Measurements from ENCODE around the gene AGPS. TPM values are rescaled to one million over a fixed set of nuclear protein-coding genes. Genes with fewer than 3 reads are reported as not detected.
A peak's percentile ranks its signal among the peaks of the same experiment; 100 is the strongest.

The AGPS gene
- 9.8 and 10.9 TPM in 2 replicates for polyA plus RNA-seq (2012; rRNA removed)
- 12.7 and 13.7 TPM in 2 replicates for polyA plus RNA-seq (2012; cell fraction: cytosol; rRNA removed)
- 8.9 and 14.8 TPM in 2 replicates for polyA plus RNA-seq (2012; cell fraction: nucleus; rRNA removed)

DNA sequence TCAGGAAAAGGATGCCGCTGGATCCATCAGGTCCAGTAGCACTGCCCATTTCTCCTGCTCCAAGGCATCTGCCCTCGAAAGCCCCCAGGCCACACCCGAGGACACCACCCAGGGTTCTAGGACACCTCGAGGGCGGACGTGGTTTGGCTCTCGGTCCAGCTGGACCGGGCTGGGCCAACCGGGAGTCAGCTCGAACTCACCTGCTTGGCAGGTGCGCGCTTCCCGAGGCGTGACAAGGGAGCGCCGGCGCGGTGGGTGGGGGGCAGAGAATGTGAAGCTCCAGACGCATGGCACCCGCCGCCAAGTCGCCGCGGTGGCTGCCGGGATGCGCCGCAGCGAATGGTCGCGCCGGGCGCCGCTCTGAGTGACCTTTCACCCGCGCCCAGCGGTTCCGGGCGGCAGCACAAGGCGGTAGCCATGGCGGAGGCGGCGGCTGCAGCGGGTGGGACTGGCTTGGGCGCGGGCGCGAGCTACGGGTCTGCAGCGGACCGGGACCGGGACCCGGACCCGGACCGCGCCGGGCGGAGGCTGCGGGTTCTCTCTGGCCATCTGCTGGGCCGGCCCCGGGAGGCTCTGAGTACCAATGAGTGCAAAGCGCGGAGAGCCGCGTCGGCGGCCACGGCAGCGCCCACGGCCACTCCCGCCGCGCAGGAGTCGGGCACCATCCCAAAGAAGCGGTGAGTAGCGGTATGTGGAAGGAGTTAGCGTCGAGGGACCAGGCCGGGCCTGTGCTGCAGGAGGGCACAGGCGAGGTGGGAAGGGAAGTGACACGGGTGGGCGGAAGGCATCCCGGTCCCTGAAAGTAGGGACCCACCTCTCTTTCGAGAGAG lies at the start of gene AGPS:
TSS of gene AGPS (plus strand) at position 401 of the 830 bp plus-strand sequence. CDS start at position 418, 17 bp downstream.
- POLR2A ChIA-PET, result interaction anchor here (0.7 to 1.5 kb wide), 12 partner anchors 9 to 1261 kb away, joined by 3 to 7 read pairs (median 4); partner anchors contain the start of gene NFE2L2
- H3K4me3 ChIP-seq (ENCODE audit: low read depth in 2 of 2, low read length in 1 of 2), result peak within 1 kb of the TSS; percentile 81 to 87

More for the DNA sequence above, at the start of gene AGPS:
- peak within 1 kb of the TSS; percentile 86 for H3K9ac ChIP-seq
- H3K79me2 ChIP-seq (ENCODE audit: insufficient read depth), result peaks cover 66% of the 10 kb centered on the region
- peak; percentile 92 for DNase-seq
- H3K27me3 ChIP-seq (ENCODE audit: insufficient read depth), result no peaks in the 10 kb centered on the region
- no peaks in the 10 kb centered on the region for H4K20me1 ChIP-seq (ENCODE audit: insufficient read depth)
- H3K27ac ChIP-seq (ENCODE audit: low read depth in 2 of 2, low read length in 1 of 2), result peak within 1 kb of the TSS; percentile 67 to 83
- H3K9me3 ChIP-seq, result no peaks in the 10 kb centered on the region
- H2AFZ ChIP-seq (ENCODE audit: low read depth), result peak within 1 kb of the TSS; percentile 99
- H3K4me2 ChIP-seq, result peak within 1 kb of the TSS; percentile 87
- H3F3A ChIP-seq (replicated peaks; ENCODE audit: insufficient read depth), result peaks cover 16% of the 10 kb centered on the region
- peaks cover 0 to 3% of the 10 kb centered on the region in 2 experiments for H3K36me3 ChIP-seq (replicated peaks in 1 of 2; ENCODE audit: control insufficient read depth in 1 of 2, insufficient read depth in 2 of 2, low read length in 1 of 2)
- peaks cover 11 to 17% of the 10 kb centered on the region in 2 experiments; a peak in 3 of 4 replicates for H3K4me1 ChIP-seq (ENCODE audit: control insufficient read depth in 1 of 2, insufficient read depth in 2 of 2, low read depth in 1 of 2, low read length in 1 of 2)
- TF ChIP-seq, protein P1, sequence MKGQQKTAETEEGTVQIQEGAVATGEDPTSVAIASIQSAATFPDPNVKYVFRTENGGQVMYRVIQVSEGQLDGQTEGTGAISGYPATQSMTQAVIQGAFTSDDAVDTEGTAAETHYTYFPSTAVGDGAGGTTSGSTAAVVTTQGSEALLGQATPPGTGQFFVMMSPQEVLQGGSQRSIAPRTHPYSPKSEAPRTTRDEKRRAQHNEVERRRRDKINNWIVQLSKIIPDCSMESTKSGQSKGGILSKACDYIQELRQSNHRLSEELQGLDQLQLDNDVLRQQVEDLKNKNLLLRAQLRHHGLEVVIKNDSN (IDR thresholded peaks at IDR 0.05; ENCODE audit: borderline replicate concordance, low read depth), result 0 out of 2 replicates have a peak, but pooled peaks have one; percentile 30
- TF ChIP-seq, protein P2, sequence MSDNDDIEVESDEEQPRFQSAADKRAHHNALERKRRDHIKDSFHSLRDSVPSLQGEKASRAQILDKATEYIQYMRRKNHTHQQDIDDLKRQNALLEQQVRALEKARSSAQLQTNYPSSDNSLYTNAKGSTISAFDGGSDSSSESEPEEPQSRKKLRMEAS (IDR thresholded peaks at IDR 0.05; ENCODE audit: low read depth), result peak; percentile 90
- peak; percentile 78 for TF ChIP-seq CHD2 (IDR thresholded peaks at IDR 0.05; ENCODE audit: low read length, partially characterized antibody)
- TF ChIP-seq MXI1 (IDR thresholded peaks at IDR 0.05; ENCODE audit: low read depth, low read length), result peak; percentile 85
- peak; percentile 69 for TF ChIP-seq GABPA (IDR thresholded peaks at IDR 0.05; ENCODE audit: low read depth)
- TF ChIP-seq, protein P3, sequence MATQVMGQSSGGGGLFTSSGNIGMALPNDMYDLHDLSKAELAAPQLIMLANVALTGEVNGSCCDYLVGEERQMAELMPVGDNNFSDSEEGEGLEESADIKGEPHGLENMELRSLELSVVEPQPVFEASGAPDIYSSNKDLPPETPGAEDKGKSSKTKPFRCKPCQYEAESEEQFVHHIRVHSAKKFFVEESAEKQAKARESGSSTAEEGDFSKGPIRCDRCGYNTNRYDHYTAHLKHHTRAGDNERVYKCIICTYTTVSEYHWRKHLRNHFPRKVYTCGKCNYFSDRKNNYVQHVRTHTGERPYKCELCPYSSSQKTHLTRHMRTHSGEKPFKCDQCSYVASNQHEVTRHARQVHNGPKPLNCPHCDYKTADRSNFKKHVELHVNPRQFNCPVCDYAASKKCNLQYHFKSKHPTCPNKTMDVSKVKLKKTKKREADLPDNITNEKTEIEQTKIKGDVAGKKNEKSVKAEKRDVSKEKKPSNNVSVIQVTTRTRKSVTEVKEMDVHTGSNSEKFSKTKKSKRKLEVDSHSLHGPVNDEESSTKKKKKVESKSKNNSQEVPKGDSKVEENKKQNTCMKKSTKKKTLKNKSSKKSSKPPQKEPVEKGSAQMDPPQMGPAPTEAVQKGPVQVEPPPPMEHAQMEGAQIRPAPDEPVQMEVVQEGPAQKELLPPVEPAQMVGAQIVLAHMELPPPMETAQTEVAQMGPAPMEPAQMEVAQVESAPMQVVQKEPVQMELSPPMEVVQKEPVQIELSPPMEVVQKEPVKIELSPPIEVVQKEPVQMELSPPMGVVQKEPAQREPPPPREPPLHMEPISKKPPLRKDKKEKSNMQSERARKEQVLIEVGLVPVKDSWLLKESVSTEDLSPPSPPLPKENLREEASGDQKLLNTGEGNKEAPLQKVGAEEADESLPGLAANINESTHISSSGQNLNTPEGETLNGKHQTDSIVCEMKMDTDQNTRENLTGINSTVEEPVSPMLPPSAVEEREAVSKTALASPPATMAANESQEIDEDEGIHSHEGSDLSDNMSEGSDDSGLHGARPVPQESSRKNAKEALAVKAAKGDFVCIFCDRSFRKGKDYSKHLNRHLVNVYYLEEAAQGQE (IDR thresholded peaks at IDR 0.05; ENCODE audit: low read depth, low read length), result no peak
- TF ChIP-seq TAF1 (IDR thresholded peaks at IDR 0.05; ENCODE audit: borderline replicate concordance, low read depth, low read length), result peak; percentile 81
- TF ChIP-seq YY1 (IDR thresholded peaks at IDR 0.05; ENCODE audit: low read depth), result peak; percentile 86
- TF ChIP-seq RXRA (IDR thresholded peaks at IDR 0.05; ENCODE audit: borderline replicate concordance, low read depth), result no peak; the same call in 1 of the 2 replicates
- no peak for TF ChIP-seq RCOR1 (IDR thresholded peaks at IDR 0.05; ENCODE audit: low read length)
- TF ChIP-seq, protein P4, sequence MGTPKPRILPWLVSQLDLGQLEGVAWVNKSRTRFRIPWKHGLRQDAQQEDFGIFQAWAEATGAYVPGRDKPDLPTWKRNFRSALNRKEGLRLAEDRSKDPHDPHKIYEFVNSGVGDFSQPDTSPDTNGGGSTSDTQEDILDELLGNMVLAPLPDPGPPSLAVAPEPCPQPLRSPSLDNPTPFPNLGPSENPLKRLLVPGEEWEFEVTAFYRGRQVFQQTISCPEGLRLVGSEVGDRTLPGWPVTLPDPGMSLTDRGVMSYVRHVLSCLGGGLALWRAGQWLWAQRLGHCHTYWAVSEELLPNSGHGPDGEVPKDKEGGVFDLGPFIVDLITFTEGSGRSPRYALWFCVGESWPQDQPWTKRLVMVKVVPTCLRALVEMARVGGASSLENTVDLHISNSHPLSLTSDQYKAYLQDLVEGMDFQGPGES (IDR thresholded peaks at IDR 0.05; ENCODE audit: low read depth, low read length), result no peak
- TF ChIP-seq ELF1 (IDR thresholded peaks at IDR 0.05), result peak; percentile 68
- TF ChIP-seq NRF1 (IDR thresholded peaks at IDR 0.05; ENCODE audit: low read depth, low read length), result peak; percentile 43
- TF ChIP-seq POLR2AphosphoS5 (IDR thresholded peaks at IDR 0.05; ENCODE audit: low read depth, low read length), result peak; percentile 82; the same call in 1 of the 2 replicates
- TF ChIP-seq, protein P5, sequence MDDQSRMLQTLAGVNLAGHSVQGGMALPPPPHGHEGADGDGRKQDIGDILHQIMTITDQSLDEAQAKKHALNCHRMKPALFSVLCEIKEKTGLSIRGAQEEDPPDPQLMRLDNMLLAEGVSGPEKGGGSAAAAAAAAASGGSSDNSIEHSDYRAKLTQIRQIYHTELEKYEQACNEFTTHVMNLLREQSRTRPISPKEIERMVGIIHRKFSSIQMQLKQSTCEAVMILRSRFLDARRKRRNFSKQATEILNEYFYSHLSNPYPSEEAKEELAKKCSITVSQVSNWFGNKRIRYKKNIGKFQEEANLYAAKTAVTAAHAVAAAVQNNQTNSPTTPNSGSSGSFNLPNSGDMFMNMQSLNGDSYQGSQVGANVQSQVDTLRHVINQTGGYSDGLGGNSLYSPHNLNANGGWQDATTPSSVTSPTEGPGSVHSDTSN (IDR thresholded peaks at IDR 0.05), result peak; percentile 59
- peak; percentile 51; the same call in 1 of the 2 replicates for TF ChIP-seq SIN3A (IDR thresholded peaks at IDR 0.05; ENCODE audit: borderline replicate concordance, low read depth, low read length)
- WGBS (ENCODE audit: low lambda C conversion rate), result 2% methylated on average over 22 of the region's 83 CpGs
- H3K9me2 ChIP-seq, result no peaks in the 10 kb centered on the region
- CTCF ChIA-PET, result interaction anchor here (0.7 to 3.2 kb wide), 15 partner anchors 9 to 332 kb away, joined by 3 to 9 read pairs (median 4); no protein-coding TSS in a partner anchor

Data from SK-N-SH (cell line).